GM23338 (cell line): ENCODE measurements around the gene EFCAB12. TPM values are rescaled to one million over a fixed set of nuclear protein-coding genes. Genes with fewer than 3 reads are reported as not detected.

ENCODE experiments used
- ATAC-seq: fragments of 200-7000 bp; cut with Tn5 transposase; 3 replicates; pipeline ENCODE4 v1.9.1; 2020
- DNase-seq: peaks from one replicate; pipeline ENCODE4 v3.0.0-alpha.2; 2015; ENCODE audit warnings: low spot score
- H2AFZ ChIP-seq: fragments of 200-600 bp; sonication (generic); 2 replicates; pipeline ENCODE4 v1.8.0; 2016; ENCODE audit warnings: antibody characterized with exemption, mild to moderate bottlenecking, moderate library complexity
- H3F3A ChIP-seq: fragments of 200-600 bp; sonication (generic); replicated peaks from 2 replicates; pipeline ENCODE4 v1.8.0; 2017; ENCODE audit warnings: antibody characterized with exemption, mixed run types, low read depth
- H3K27ac ChIP-seq: fragments of 200-600 bp; sonication (generic); 2 replicates; pipeline ENCODE4 v1.6.1; 2016; ENCODE audit warnings: low read depth
- H3K27me3 ChIP-seq: fragments of 200-600 bp; sonication (generic); 2 replicates; pipeline ENCODE4 v1.8.0; 2016; ENCODE audit warnings: mild to moderate bottlenecking, mixed run types, moderate library complexity; ENCODE audit not compliant: insufficient read depth
- H3K36me3 ChIP-seq: fragments of 200-600 bp; sonication (generic); 2 replicates; pipeline ENCODE4 v1.8.0; 2016; ENCODE audit warnings: mild to moderate bottlenecking; ENCODE audit not compliant: insufficient read depth
- H3K4me1 ChIP-seq: fragments of 200-600 bp; sonication (generic); 2 replicates; pipeline ENCODE4 v1.8.0; 2016; ENCODE audit warnings: mild to moderate bottlenecking, moderate library complexity; ENCODE audit not compliant: insufficient read depth
- H3K4me2 ChIP-seq: fragments of 200-600 bp; sonication (generic); 2 replicates; pipeline ENCODE4 v1.7.1; 2017; ENCODE audit warnings: mixed run types
- H3K4me3 ChIP-seq: fragments of 200-600 bp; sonication (generic); 2 replicates; pipeline ENCODE4 v1.6.1; 2016; ENCODE audit warnings: mixed run types
- H3K79me2 ChIP-seq: fragments of 200-600 bp; sonication (generic); replicated peaks from 2 replicates; pipeline ENCODE4 v1.8.0; 2017; ENCODE audit warnings: mild to moderate bottlenecking; ENCODE audit not compliant: insufficient read depth
- H3K9me2 ChIP-seq: fragments of 200-600 bp; sonication (generic); 2 replicates; pipeline ENCODE4 v1.8.0; 2017; ENCODE audit not compliant: insufficient read depth
- H4K20me1 ChIP-seq: fragments of 200-600 bp; sonication (generic); replicated peaks from 2 replicates; pipeline ENCODE4 v1.8.0; 2017; ENCODE audit warnings: mild to moderate bottlenecking; ENCODE audit not compliant: insufficient read depth
- H3K27ac Mint-ChIP-seq: 2 replicates; pipeline ENCODE4 v1.8.0; 2020; ENCODE audit warnings: inconsistent platforms, mild to moderate bottlenecking, moderate library complexity, mixed read lengths
- H3K27me3 Mint-ChIP-seq: 3 replicates; pipeline ENCODE4 v1.8.0; 2022; ENCODE audit warnings: low read depth, mild to moderate bottlenecking, moderate library complexity, mixed read lengths, inconsistent platforms; ENCODE audit not compliant: insufficient read depth, poor library complexity
- H3K36me3 Mint-ChIP-seq: 3 replicates; pipeline ENCODE4 v1.8.0; 2021; ENCODE audit warnings: low read depth, mild to moderate bottlenecking, inconsistent platforms, moderate library complexity, mixed read lengths
- H3K4me1 Mint-ChIP-seq: 3 replicates; pipeline ENCODE4 v1.8.0; 2020; ENCODE audit warnings: mild to moderate bottlenecking, inconsistent platforms, mixed read lengths
- H3K4me3 Mint-ChIP-seq: 3 replicates; pipeline ENCODE4 v1.8.0; 2021; ENCODE audit warnings: moderate library complexity, mild to moderate bottlenecking, inconsistent platforms, mixed read lengths
- H3K9me3 Mint-ChIP-seq: 3 replicates; pipeline ENCODE4 v1.8.0; 2020; ENCODE audit warnings: moderate library complexity, mild to moderate bottlenecking, inconsistent platforms, mixed read lengths
- CREB1 ChIP-seq: fragments of 250-450 bp; sonication (Bioruptor Pico); IDR thresholded peaks from 2 replicates; pipeline ENCODE4 v1.5.0; 2020; ENCODE audit warnings: low read depth, mild to moderate bottlenecking, moderate library complexity
- CTCF ChIP-seq, 2 experiments: fragments of 200-600 bp in 1 of 2; sonication (generic) in 1 of 2; conservative IDR thresholded peaks; 2 replicates each; pipeline versions ENCODE4 v1.5.1 to v1.6.1; 2016 to 2017; ENCODE audit warnings: antibody characterized with exemption in 2 of 2, low read depth in 2 of 2, mild to moderate bottlenecking in 2 of 2, moderate library complexity in 1 of 2
- ETS1 ChIP-seq: IDR thresholded peaks from 2 replicates; pipeline ENCODE4 v1.6.1; 2016; ENCODE audit warnings: antibody characterized with exemption
- EZH2 ChIP-seq: fragments of 200-600 bp; sonication (generic); IDR thresholded peaks from one replicate; pipeline ENCODE4 v1.8.0; 2017; ENCODE audit warnings: antibody characterized with exemption, mild to moderate bottlenecking, low read depth; ENCODE audit not compliant: unreplicated experiment
- EZH2phosphoT487 ChIP-seq: fragments of 200-600 bp; sonication (generic); IDR thresholded peaks from one replicate; pipeline ENCODE4 v1.8.1; 2018; ENCODE audit warnings: antibody characterized with exemption; ENCODE audit not compliant: unreplicated experiment
- JUNB ChIP-seq: IDR thresholded peaks from one replicate; pipeline ENCODE4 v1.6.1; 2016; ENCODE audit warnings: antibody characterized with exemption; ENCODE audit not compliant: unreplicated experiment
- NANOG ChIP-seq: IDR thresholded peaks from 2 replicates; pipeline ENCODE4 v1.6.1; 2016; ENCODE audit warnings: antibody characterized with exemption, borderline replicate concordance
- POLR2AphosphoS5 ChIP-seq: IDR thresholded peaks from 2 replicates; pipeline ENCODE4 v1.6.1; 2016; ENCODE audit warnings: antibody characterized with exemption, low read depth
- REST ChIP-seq: IDR thresholded peaks from one replicate; pipeline ENCODE4 v1.6.1; 2018; ENCODE audit warnings: antibody characterized with exemption; ENCODE audit not compliant: unreplicated experiment
- STAT1 ChIP-seq: IDR thresholded peaks from one replicate; pipeline ENCODE4 v1.6.1; 2016; ENCODE audit warnings: antibody characterized with exemption; ENCODE audit not compliant: unreplicated experiment
- ZNF114 ChIP-seq: fragments of 250-450 bp; sonication (Bioruptor Pico); IDR thresholded peaks from 2 replicates; pipeline ENCODE4 v1.5.0; 2020; ENCODE audit warnings: mild to moderate bottlenecking, moderate library complexity
- ZNF331 ChIP-seq: fragments of 250-450 bp; sonication (Bioruptor Pico); IDR thresholded peaks from 2 replicates; pipeline ENCODE4 v1.5.0; 2020; ENCODE audit warnings: low read depth, mild to moderate bottlenecking, moderate library complexity
- ZNF462 ChIP-seq: fragments of 250-450 bp; sonication (Bioruptor Pico); IDR thresholded peaks from 2 replicates; pipeline ENCODE4 v1.5.0; 2020; ENCODE audit warnings: mild to moderate bottlenecking, moderate library complexity
- polyA plus RNA-seq: library from polyadenylated mRNA; unstranded; fragments of >200 nt; fragmentation: Nextera tagmentation; extraction: Ambion mirVana; gene quantifications from 2 replicates; pipeline ENCODE4 v1.2.1, GENCODE V29; 2016
- total RNA-seq: library from RNA; depleted of rRNA; stranded (reverse); fragments of >200 nt; shearing (Covaris generic); gene quantifications from 2 replicates; pipeline ENCODE4 v1.2.3, GENCODE V29; 2014

EFCAB12 gene
- total and polyA plus RNA-seq, 2 experiments from 2014 or later, result 0.24 to 0.65 TPM

- Histone ChIP-seq H3K79me2 (peaks cover 64% of the 10 kb centered on the region), H3F3A (no peaks in the 10 kb centered on the region), H3K36me3 (peaks cover 26% of the 10 kb centered on the region), H3K4me1 (peaks cover 23% of the 10 kb centered on the region), H3K4me2 (peak overlapping the region; percentile 93), H3K27me3 (no peaks in the 10 kb centered on the region), H3K27ac (peak overlapping the region; percentile 86), H2AFZ (peak overlapping the region; percentile 86), H3K4me3 (peak overlapping the region; percentile 85), H3K9me2 (no peaks in the 10 kb centered on the region), H4K20me1 (peaks cover 7% of the 10 kb centered on the region; the same call in 1 of the 2 replicates)
- Mint-ChIP-seq H3K27ac (peak overlapping the region; percentile 96), H3K36me3 (peaks cover 35% of the 10 kb centered on the region), H3K4me3 (peak overlapping the region; percentile 94), H3K9me3 (no peaks in the 10 kb centered on the region), H3K27me3 (peaks cover 8% of the 10 kb centered on the region), H3K4me1 (peaks cover 34% of the 10 kb centered on the region)
- ATAC-seq (peak; percentile 19), DNase-seq (peak; percentile 71)
- TF ChIP-seq ETS1 (no peak), REST (no peak), CREB1 (CRISPR knock-in tag) (no peak), EZH2 (no peak), ZNF331 (CRISPR knock-in tag) (no peak), STAT1 (no peak), ZNF462 (CRISPR knock-in tag) (no peak), POLR2AphosphoS5 (no peak), JUNB (no peak), ZNF114 (CRISPR knock-in tag) (no peak), EZH2phosphoT487 (no peak), NANOG (no peak), CTCF (conservative IDR thresholded peaks at IDR 0.05; ENCODE audit: low read depth in 2 of 2) (no peak)
Observed at GRCh38 chr3:129439226-129439816, 10.9 kb upstream of the EFCAB12 start.
